Activated CD4-positive, alpha-beta T cell treated with anti-CD3 and anti-CD28 coated beads, Interleukin-2, amount 50 U/mL, for 1 hour (primary cell): ENCODE data around the gene RNF2.
"Not testable (repeated sequence)": the region's sequence is repeated elsewhere in the genome, so short reads cannot be mapped to it uniquely, and the experiment has no call there.

ENCODE experiments used
- DNase-seq: peaks from one replicate; pipeline ENCODE4 v3.0.0-alpha.2; 2020

RNF2 gene

GRCh38 chr1:185050823-185051451 lies 5.6 kb downstream of the RNF2 start:
- no peak for DNase-seq

DNA sequence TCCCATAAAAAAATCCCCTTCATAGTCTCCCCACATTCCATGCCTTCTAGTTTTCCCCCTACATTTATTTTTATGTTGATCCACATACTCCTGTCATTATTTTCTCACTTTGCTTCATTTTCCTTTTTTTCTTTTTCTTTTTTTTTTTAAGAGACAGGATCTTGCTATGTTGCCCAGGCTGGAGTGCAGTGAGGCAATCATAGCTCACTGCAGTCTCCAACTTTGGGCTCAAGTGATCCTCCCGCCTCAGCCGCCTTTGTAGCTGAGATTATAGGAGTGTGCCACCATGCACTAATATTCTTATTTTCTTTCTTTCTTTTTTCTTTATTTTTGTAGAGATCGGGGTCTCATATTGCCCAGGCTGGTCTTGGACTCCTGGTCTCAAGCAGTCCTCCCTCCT lies 7.8 kb downstream of the RNF2 start:
- no peak for DNase-seq

GRCh38 chr1:185054365-185055060 lies 9.2 kb downstream of the RNF2 start:
- DNase-seq: no peak

DNA sequence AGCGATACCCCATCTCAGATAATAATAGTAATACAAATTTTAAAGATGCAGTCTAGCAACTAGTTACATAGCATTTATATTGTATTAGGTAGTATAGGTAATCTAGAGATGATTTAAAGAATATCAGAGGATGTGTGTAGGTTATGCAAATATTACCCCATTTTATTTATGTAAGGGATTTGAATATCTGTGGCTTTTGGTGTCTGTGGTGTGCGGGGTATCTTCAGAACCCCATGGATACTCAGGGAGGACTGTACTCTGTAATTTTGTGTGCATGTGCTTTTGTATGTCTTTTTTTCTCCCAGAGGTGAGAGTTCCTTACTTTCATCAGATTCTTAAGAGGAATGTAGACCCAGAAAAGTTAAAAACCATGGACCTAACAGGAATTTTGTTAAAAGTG lies 12.8 kb downstream of the RNF2 start:
- no peak for DNase-seq

DNA sequence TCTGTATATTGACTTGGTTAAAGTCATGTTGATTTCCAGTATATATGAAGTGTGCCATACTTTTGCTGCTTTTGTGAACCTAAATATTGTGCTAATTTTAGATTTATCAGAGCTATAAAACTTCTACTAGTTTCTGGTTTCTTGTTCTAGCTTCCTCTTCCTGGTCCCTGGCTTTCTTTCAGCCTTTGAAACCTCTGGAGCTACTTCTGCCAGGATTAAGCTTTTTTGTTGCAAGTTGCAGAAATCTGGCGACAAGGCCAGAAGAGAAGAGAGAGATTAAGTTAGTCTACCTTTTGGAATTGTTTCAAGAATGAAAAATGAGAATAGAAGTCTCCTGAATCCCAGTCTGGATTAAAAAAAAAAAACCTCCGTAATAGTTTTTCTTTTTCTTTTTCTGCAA lies 13.5 kb downstream of the RNF2 start:
- DNase-seq: no peak

DNA sequence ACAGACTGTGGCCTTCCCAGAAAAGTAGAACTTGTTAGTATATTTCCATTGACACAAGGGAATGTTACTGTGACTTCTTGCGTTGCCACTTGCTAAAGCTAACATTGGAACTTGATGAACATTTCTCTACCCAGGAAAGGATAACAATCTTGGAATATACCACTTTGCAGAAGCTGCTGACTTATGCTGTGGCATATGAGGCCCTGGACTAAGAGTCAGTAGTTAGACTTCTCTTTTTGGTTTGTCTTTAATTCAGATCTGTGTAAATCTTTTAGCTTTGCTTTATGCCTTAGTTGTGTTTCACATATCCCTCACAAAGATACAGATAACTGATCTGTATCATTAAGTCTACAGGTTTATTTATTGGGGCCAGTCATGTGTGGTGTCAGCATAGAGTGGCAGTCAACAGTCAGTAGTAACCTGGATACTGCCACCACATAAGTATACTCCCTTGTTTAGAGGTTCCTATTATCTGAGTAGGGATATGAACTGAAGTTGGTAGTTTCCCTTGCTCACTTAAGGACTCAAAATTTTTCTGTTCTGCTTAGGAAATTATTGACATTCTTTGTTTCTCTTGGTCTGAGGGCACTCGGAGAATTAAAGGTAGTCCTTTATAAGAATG lies 14.7 kb downstream of the RNF2 start:
- DNase-seq: no peak

DNA sequence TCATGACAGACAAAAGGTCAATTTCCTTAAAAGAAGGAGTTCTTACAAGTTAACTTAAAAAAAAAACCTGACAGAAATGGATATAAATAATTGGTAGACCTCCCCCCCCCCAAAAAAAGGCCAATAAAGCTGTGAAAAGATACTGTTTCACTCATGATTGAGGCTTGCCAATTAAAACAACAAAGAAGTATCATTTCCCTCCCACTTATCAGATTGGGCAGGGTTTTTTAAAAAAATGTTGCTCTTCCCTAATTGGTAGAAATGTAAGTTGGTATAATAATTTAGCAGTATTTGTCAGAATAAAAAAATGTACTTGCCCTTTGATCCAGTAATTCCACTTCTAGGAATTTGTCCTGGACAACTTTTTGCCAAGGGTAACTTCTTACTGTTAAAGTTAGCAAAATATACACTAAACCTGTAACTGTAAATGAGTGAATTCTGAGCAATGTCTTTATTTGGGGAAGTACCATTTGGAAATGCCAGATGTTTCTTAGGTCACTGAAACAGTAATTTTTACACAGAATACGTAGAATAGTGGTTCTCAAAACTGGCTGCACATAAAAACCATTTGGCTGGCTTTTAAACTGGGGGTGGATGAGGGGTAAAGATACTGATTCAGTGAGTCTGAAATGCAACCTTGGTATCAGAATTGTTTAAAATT lies 17.5 kb downstream of the RNF2 start:
- no peak for DNase-seq

DNA sequence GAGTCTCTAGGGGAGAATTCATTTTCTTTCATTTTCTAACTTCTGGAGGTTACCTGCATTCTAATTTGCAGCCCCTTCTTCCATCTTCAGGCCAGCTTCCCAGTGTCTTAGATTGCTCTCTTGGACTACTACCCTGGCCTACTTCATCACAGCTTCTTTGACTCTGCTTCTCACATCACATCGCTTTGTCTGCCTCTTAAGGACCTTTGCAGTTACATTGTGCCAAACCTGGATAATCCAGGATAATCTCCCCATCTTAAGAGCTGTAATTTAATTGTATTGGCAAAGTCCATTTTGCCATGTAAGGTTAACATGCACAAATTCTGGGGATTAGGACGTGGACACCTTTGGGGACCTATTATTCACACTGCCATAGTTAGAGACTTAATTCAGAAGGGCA lies 18.4 kb downstream of the RNF2 start:
- DNase-seq: no peak

DNA sequence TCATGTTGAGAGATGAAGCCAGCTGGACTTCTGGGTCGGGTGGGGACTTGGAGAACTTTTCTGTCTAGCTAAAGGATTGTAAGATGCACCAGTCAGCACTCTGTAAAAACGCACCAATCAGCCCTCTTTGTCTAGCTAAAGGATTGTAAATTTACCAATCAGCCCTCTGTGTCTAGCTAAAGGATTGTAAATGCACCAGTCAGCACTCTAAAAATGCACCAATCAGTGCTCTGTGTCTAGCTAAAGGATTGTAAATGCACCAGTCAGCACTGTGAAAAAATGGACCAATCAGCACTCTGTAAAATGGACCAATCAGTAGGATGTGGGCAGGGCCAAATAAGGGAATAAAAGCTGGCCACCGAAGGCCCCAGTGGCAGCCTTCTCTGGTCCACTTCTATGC lies 19.6 kb downstream of the RNF2 start:
- not testable (repeated sequence) for DNase-seq

GRCh38 chr1:185066181-185066580 lies 20.8 kb downstream of the RNF2 start:
- no peak for DNase-seq

GRCh38 chr1:185068341-185068740 lies 23.0 kb downstream of the RNF2 start:
- DNase-seq: no peak

DNA sequence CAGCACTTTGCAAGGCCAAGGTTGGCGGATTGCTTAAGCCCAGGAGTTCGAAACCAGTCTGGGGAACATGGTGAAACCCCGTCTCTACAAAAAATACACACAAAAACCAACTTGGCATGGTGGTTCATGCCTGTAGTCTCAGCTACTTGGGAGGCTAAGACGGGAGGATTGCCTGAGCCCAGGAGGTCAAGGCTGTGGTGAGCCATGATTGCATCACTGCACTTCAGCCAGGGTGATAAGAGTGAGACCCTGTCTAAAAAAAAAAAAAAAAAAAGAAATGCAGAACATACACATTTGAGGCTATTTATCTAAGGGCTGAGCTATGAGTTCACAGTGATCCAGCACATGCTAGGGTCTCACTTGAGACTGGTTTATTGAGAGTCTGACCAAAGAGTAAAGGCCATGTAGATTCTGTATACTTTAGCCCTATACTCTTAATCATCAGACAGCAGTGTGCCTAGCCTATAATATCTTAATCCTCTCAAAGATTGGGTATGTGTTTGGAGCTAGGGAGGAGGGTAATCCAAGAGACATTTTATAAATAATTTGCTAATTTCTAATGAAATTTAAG lies 23.9 kb downstream of the RNF2 start:
- no peak for DNase-seq

DNA sequence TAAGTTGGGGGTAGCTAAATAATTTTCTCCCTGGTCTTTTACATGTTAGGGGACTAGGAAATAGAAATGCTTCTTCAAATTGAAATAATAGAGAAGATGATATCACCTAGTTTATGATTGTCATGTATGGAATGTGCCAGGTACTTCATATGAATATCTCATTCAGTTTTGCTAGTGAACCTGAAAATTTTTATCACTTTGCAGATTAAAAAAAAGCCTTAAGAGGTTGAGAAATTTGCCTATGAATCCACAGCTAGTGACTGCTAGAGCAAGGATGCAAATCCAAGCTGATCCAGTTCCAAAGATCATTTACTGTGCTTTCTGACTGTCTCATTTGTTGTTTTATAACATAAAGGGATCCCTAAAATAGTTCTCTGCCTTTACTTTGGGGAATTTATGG lies 24.7 kb downstream of the RNF2 start:
- no peak for DNase-seq

DNA sequence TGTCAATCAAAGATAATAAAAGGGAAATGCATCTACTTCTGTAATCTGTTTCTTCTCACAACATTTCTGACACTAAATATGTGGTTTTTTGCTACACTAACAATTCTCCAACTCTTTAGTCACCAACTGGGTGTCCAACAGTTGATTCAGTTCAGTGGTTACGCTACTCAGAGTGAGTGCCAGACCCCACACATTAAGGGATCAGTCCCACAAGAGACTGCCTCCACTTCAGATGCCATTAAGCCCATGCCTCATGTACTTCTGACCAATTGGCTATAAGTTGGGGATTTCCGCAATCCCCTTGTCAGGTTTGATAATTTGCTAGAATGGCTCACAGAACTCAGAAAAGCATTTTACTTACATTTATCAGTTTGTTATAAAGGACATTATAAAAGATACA lies 28.4 kb downstream of the RNF2 start:
- DNase-seq: no peak

GRCh38 chr1:185074307-185074706 lies 28.9 kb downstream of the RNF2 start:
- no peak for DNase-seq

DNA sequence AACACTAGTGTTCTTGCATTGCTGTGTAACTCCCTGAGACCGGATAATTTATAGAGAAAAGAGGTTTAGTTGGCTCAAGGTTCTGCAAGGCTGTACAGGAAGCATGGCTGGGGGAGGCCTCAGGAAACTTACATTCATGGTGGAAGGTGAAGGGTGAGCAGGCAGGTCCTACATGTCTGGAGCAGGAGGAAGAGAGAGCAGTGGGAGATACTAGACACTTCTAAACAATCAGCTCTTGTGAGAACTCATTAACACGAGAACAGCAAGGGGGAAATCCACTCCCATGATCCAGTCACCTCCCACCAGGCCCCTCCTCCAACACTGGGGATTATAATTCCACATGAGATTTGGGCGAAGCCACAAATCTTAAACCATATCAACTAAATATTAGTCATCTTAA lies 30.1 kb downstream of the RNF2 start:
- DNase-seq: no peak

DNA sequence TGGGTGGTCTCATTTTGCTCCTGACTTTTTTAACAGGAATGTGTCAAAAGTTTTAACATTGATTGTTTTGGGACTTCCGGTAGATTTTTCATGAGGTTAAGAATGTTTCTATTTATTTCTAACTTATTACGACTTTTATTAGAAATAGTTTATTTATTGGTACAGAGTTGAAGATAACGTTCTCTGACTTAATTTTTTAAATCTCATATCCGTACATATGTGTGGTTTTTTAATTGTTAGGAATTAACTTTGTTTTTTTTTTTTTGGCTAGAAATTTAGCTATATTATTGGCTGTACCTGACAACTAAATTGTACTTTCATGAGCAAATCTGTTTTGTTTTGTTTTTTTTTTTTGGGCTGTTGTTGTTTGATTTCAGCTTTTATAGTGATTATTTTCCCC lies 32.0 kb downstream of the RNF2 start:
- no peak for DNase-seq

DNA sequence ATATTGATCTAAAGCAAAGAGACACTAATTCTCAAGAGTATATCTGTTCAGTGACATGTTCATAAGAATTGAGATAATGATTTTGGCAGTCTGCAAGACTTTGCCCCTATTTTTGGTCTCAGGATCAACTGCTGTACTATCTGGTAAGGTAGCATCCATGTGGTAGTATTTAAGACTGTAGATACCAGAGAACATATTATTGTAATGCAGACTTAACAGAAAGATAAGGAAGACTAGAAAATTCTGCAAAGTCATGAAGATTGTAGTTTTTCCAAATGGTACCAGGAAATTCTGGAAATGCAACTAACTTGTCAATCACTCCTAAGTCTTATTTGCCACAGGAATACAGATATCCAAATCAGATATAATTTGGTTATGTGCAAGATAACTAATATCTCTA lies 35.1 kb downstream of the RNF2 start:
- DNase-seq: no peak

DNA sequence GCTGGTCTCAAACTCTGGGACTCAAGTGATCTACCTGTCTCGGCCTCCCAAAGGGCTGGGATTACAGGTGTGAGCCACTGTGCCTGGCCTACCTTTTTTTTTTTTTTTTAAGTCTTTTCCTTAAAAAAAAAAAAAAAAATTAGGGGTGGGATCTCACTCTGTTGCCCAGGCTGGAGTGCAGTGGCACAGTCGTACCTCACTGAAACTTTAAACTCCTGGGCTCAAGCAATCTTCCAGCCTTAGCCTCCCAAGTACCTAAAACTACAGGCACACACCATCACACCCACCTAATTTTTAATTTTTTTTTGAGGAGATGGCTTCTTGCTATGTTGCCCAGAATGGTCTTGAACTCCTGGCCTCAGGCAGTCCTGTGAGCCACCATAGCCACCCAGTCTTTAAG lies 38.5 kb downstream of the RNF2 start:
- DNase-seq: no peak

DNA sequence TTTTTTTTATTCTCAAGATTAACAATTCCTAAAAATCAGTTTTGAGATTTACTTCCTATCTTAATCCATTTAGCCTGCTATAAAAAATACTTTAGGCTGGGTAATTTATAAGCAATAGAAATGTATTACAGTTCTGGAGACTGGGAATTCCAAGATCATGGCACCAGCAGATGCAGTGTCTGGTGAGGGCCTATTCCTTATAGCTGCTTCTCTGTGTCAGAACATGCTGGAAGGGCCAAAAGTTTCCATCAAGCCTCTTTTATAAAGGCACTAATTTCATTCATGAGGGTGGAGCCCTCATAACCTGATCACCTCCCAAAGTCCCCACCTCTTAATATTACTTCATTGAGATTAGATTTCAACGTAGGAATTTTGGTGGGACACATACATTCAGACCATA lies 41.7 kb downstream of the RNF2 start:
- no peak for DNase-seq

GRCh38 chr1:185087746-185088145 lies 42.4 kb downstream of the RNF2 start:
- no peak for DNase-seq

- no peak for DNase-seq
Measured at GRCh38 chr1:185091480-185091879, 46.1 kb downstream of the RNF2 start.

GRCh38 chr1:185094761-185095160 lies 49.4 kb downstream of the RNF2 start:
- no peak for DNase-seq

DNA sequence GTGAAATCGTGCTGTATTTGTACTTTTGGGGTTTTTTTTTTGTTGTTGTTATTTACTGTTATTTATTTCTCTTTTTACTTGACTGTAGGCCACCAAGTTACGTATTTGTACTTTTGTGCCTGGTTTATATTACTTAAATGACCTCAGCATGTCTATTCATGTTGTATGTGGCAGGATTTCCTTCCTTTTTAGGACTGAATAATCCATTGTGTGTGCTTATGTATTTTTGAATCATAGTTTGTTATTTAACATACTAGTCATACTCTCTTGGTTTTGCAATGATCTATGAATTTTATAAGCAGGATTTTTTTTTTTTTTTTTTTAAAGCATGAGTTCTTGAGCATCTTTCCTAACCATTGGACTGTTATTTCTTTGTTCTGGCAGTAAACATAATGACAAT lies 51.2 kb downstream of the RNF2 start:
- DNase-seq: no peak
